Measurements from ENCODE around the gene ZNF205. TPM values are rescaled to one million over a fixed set of nuclear protein-coding genes. Genes with fewer than 3 reads are reported as not detected.
A peak's percentile ranks its signal among the peaks of the same experiment; 100 is the strongest.

ZNF205 gene
- total RNA-seq, 2 donors from 2014 or later = 9.9 to 10.5 TPM

DNA sequence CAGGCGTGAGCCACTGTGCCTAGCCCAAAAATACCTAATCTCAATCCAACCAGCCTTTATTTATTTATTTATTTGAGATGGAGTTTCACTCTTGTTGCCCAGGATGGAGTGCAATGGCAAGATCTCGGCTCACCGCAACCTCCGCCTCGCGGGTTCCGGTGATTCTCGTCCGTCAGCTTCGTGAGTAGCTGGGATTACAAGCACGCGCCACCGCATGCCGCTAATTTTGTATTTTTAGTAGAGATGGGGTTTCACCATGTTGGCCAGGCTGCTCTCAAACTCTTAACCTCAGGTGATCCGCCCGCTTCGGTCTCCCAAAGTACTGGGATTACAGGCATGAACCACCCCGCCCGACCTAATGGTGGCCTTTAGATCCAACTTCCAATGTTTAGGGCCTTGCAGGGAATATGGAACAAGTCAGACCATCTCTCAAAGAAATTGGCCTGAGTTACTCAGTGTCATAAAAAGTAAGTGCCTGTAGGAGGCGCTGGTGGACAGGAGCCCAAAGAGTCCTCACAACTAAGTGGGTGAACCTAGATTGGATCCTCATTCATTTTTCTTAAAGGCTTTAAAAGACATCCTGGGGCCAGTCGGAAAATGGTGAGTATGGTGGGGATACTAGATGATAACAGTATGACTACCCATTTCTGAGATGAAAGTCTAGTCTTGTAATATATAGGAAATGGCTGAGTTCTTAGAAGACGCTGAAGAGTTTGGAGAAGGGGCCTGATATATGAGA, 17.9 kb upstream of the ZNF205 start:
- H3K27ac ChIP-seq = no peak overlapping the region
- H3K9me3 ChIP-seq = no peaks in the 10 kb centered on the region
- H3K27me3 ChIP-seq = no peaks in the 10 kb centered on the region
- no peak overlapping the region for H3K9ac ChIP-seq (ENCODE audit: low read depth in 2 of 2, low read length in 2 of 2)
- DNase-seq = peak; percentile 67
- H3K4me1 ChIP-seq = no peaks in the 10 kb centered on the region
- intact Hi-C loops (cut with DNase I) = no loop called here
- H3K4me3 ChIP-seq = no peak overlapping the region
- no peaks in the 10 kb centered on the region for H3K36me3 ChIP-seq
- TF ChIP-seq, protein P1, sequence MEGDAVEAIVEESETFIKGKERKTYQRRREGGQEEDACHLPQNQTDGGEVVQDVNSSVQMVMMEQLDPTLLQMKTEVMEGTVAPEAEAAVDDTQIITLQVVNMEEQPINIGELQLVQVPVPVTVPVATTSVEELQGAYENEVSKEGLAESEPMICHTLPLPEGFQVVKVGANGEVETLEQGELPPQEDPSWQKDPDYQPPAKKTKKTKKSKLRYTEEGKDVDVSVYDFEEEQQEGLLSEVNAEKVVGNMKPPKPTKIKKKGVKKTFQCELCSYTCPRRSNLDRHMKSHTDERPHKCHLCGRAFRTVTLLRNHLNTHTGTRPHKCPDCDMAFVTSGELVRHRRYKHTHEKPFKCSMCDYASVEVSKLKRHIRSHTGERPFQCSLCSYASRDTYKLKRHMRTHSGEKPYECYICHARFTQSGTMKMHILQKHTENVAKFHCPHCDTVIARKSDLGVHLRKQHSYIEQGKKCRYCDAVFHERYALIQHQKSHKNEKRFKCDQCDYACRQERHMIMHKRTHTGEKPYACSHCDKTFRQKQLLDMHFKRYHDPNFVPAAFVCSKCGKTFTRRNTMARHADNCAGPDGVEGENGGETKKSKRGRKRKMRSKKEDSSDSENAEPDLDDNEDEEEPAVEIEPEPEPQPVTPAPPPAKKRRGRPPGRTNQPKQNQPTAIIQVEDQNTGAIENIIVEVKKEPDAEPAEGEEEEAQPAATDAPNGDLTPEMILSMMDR (IDR thresholded peaks at IDR 0.05) = peak; percentile 36

DNA sequence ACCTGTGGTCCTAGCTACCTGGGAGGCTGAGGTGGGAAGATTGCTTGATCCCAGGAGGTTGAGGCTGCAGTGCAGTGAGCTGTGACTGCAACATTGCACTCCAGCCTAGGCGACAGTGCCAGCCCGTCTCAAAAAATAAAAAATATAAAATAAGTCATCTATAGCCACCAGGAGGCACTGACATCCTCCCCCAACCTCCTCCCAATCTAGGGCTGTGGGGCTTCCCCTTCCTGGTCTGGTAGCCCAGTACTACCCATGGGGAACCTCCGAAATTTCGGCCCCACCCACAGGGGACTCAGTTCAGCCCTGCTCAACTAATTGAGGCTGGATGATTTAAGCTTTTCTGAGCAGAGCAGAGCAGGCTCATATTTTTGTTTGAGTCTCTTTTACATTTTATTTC, 16.5 kb upstream of the ZNF205 start:
- Histone ChIP-seq H3K27me3 (no peaks in the 10 kb centered on the region), H3K9me3 (no peaks in the 10 kb centered on the region), H3K4me1 (no peaks in the 10 kb centered on the region), H3K9ac (ENCODE audit: low read depth in 2 of 2, low read length in 2 of 2) (no peak overlapping the region), H3K4me3 (no peak overlapping the region), H3K36me3 (no peaks in the 10 kb centered on the region), H3K27ac (no peak overlapping the region)
- no peak for DNase-seq
- intact Hi-C loops (cut with DNase I) = no loop called here
- TF ChIP-seq, protein P1 (IDR thresholded peaks at IDR 0.05) = peak; percentile 16

DNA sequence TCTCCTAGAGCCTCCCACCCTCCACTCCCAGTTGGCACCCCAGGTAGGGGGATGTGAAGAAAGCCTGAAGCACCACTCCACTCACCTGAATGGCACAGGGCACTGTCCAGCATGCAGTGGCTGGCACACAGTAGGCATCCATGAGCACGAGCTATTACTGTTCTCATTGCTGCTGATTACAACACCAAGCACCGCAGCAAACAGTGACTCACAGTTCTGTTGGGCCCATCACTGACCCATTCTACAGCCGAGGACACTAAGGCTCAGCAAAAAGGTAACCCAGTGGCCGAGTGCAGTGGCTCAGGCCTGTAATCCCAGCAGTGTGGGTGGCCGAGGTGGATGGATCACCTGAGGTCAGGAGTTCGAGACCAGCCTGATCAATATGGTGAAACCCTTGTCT, 16.0 kb upstream of the ZNF205 start:
- Histone ChIP-seq H3K36me3 (no peaks in the 10 kb centered on the region), H3K27me3 (no peaks in the 10 kb centered on the region), H3K27ac (no peak overlapping the region), H3K4me1 (no peaks in the 10 kb centered on the region), H3K4me3 (no peak overlapping the region), H3K9ac (ENCODE audit: low read depth in 2 of 2, low read length in 2 of 2) (no peak overlapping the region), H3K9me3 (no peaks in the 10 kb centered on the region)
- TF ChIP-seq, protein P1 (IDR thresholded peaks at IDR 0.05) = no peak
- intact Hi-C loops (cut with DNase I) = no loop called here
- DNase-seq = no peak

DNA sequence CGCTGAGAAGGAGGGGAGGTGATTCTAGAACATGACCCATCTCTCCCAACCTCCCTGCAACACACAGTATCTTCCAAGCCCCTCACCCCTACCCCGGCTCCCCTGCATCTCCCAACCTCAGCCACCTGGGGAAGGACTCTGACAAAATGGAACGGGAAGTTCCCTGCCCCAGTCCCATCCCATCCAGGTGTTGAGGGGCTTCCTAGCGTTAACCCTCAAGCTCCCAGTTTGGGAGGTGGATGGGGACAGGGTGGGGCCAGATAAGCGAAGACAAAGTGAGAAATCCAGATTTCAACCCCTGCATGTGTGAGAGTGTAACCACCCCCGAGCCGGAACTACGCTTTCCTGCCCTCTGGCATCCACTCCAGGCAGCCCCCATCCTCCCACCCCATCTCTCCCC, 15.1 kb upstream of the ZNF205 start:
- Histone ChIP-seq H3K9me3 (no peaks in the 10 kb centered on the region), H3K4me3 (no peak overlapping the region), H3K27me3 (no peaks in the 10 kb centered on the region), H3K27ac (no peak overlapping the region), H3K4me1 (no peaks in the 10 kb centered on the region), H3K9ac (ENCODE audit: low read depth in 2 of 2, low read length in 2 of 2) (no peak overlapping the region), H3K36me3 (no peaks in the 10 kb centered on the region)
- TF ChIP-seq, protein P1 (IDR thresholded peaks at IDR 0.05) = no peak
- DNase-seq = no peak
- intact Hi-C loops (cut with DNase I) = no loop called here

DNA sequence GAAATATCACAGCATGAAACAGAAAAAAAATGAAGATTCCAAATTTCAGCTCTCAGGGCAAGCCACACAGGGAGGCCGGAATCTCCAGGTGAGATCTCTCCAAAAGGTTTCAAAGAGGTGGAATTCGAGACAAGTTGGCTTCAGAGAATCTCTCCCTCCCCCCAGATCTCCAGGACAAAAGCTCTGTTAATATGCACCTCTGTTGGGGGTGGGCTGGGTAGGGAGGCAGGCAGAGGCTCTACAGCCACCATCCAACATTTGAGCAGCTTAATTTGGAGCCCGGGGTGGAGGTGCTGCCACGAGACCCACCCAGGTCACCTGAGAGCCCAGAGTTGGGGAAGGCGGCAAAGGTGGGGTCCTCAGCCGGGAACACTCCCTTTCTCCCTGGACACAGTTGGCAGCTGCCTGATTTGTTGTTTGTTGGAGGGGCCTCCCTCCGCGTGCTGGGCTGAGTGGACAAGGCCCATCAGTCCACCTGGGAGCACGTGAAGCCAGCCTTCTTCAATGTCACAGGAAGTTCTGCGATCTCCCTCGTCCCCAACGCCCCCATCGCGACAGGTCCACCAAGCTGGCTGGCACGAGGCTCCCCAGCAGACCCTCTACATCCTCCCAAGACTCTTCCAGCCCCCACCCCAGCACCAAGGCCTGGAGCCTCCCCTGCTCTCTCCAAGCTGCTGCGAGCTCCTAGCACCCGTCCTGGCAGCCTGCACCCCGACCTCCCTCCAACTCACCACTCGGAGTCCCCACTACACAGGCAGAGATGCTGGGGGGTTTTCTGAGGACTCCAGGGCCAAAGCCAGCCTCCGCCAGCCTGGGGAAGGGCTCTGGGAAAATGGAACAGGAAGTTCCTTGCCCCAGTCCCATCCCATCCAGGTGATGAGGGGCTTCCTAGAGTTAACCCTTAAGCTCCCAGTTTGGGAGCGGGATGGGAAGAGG, 13.7 kb upstream of the ZNF205 start, which contains the start of gene ZSCAN10:
Gene ZSCAN10 (minus strand): TSS at position 836 of the 936 bp plus-strand sequence. CDS start 6,357 bp downstream, outside the sequence.
- no peak within 1 kb of the TSS for H3K27ac ChIP-seq

More for the DNA sequence above, 13.7 kb upstream of the ZNF205 start, which contains the start of gene ZSCAN10:
- no peaks in the 10 kb centered on the region for H3K27me3 ChIP-seq
- H3K36me3 ChIP-seq = no peaks in the 10 kb centered on the region
- H3K9ac ChIP-seq (ENCODE audit: low read depth in 2 of 2, low read length in 2 of 2) = no peak within 1 kb of the TSS
- no peaks in the 10 kb centered on the region for H3K9me3 ChIP-seq
- TF ChIP-seq, protein P1 (IDR thresholded peaks at IDR 0.05) = no peak
- no peak for DNase-seq
- intact Hi-C loops (cut with DNase I) = no loop called here
- no peak within 1 kb of the TSS for H3K4me3 ChIP-seq
- no peaks in the 10 kb centered on the region for H3K4me1 ChIP-seq

Measured in colonic mucosa (tissue), 4 donors.